ENCODE measurements around the gene NECTIN4. TPM values are rescaled to one million over a fixed set of nuclear protein-coding genes. Genes with fewer than 3 reads are reported as not detected.

NECTIN4 gene
- total and polyA plus RNA-seq, 2 experiments from 2014 or later: 0.16 TPM; not detected in 1

DNA sequence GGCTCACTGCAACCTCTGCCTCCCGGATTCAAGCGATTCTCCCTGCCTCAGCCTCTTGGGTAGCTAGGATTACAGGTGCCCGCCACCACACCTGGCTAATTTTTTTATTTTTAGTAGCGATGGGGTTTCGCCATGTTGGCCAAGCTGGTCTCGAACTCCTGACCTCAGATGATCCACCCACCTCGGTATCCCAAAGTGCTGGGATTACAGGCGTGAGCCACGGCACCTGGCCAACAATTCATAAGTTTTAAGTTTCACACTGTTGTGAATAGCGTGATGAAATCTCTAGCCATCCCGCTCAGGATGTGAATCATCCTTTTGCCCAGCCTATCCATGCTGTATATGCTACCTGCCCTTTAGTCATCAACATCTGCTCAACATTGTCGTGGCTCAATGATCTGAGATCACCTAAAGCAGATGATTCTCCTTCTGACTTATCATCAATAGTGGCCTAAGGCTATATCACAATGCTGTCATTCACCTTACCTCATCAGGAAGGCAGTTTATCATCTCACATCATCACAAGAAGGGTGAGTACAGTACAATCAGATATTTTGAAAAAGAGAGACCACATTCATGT, 25.9 kb upstream of the NECTIN4 start:
- Histone ChIP-seq H3K79me2 (replicated peaks; ENCODE audit: insufficient read depth) (peaks cover 79% of the 10 kb centered on the region), H3K4me2 (no peak overlapping the region), H3K27me3 (ENCODE audit: insufficient read depth) (no peaks in the 10 kb centered on the region), H3K36me3 (ENCODE audit: insufficient read depth) (no peaks in the 10 kb centered on the region), H3K9me2 (ENCODE audit: insufficient read depth) (no peaks in the 10 kb centered on the region), H3K4me3 (no peak overlapping the region), H3F3A (replicated peaks; ENCODE audit: low read depth) (peaks cover 34% of the 10 kb centered on the region), H4K20me1 (replicated peaks; ENCODE audit: insufficient read depth) (peaks cover 48% of the 10 kb centered on the region), H3K27ac (ENCODE audit: low read depth) (no peak overlapping the region), H3K4me1 (ENCODE audit: insufficient read depth) (peaks cover 21% of the 10 kb centered on the region), H2AFZ (no peak overlapping the region)
- DNase-seq (ENCODE audit: low spot score) (no peak), ATAC-seq (no peak)
- Mint-ChIP-seq H3K4me1 (peaks cover 20% of the 10 kb centered on the region), H3K4me3 (no peak overlapping the region), H3K27me3 (ENCODE audit: insufficient read depth, low read depth, poor library complexity) (peaks cover 14% of the 10 kb centered on the region), H3K9me3 (no peaks in the 10 kb centered on the region), H3K36me3 (ENCODE audit: low read depth) (peaks cover 9% of the 10 kb centered on the region), H3K27ac (no peak overlapping the region)
- TF ChIP-seq EZH2phosphoT487 (IDR thresholded peaks at IDR 0.05; ENCODE audit: unreplicated experiment) (no peak), ZNF114 (CRISPR knock-in tag; IDR thresholded peaks at IDR 0.05) (no peak), JUNB (IDR thresholded peaks at IDR 0.05; ENCODE audit: unreplicated experiment) (no peak), EZH2 (IDR thresholded peaks at IDR 0.05; ENCODE audit: low read depth, unreplicated experiment) (no peak), ZNF331 (CRISPR knock-in tag; IDR thresholded peaks at IDR 0.05; ENCODE audit: low read depth) (no peak), STAT1 (IDR thresholded peaks at IDR 0.05; ENCODE audit: unreplicated experiment) (no peak)
- TF ChIP-seq, protein P1, sequence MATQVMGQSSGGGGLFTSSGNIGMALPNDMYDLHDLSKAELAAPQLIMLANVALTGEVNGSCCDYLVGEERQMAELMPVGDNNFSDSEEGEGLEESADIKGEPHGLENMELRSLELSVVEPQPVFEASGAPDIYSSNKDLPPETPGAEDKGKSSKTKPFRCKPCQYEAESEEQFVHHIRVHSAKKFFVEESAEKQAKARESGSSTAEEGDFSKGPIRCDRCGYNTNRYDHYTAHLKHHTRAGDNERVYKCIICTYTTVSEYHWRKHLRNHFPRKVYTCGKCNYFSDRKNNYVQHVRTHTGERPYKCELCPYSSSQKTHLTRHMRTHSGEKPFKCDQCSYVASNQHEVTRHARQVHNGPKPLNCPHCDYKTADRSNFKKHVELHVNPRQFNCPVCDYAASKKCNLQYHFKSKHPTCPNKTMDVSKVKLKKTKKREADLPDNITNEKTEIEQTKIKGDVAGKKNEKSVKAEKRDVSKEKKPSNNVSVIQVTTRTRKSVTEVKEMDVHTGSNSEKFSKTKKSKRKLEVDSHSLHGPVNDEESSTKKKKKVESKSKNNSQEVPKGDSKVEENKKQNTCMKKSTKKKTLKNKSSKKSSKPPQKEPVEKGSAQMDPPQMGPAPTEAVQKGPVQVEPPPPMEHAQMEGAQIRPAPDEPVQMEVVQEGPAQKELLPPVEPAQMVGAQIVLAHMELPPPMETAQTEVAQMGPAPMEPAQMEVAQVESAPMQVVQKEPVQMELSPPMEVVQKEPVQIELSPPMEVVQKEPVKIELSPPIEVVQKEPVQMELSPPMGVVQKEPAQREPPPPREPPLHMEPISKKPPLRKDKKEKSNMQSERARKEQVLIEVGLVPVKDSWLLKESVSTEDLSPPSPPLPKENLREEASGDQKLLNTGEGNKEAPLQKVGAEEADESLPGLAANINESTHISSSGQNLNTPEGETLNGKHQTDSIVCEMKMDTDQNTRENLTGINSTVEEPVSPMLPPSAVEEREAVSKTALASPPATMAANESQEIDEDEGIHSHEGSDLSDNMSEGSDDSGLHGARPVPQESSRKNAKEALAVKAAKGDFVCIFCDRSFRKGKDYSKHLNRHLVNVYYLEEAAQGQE (IDR thresholded peaks at IDR 0.05; ENCODE audit: unreplicated experiment): no peak

DNA sequence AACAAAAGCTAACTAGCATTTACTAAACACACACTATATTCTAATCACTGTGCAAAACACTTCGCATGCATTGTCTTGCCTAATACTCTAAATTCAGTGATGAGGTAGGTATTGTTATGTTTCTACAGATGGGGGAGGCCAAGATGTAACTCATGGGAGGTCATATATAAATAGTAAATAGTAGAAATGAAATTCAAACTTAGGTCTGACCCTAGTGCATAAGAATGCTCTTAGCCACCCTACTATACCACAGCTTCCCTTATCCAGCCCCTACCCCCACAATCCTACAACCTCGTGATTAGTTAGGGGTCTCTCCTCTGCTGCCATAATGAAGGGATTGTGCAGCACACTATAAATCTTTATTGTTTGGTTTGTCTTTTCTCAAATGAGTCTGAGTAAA, 25.2 kb upstream of the NECTIN4 start:
- H2AFZ ChIP-seq: no peak overlapping the region
- H4K20me1 ChIP-seq (replicated peaks; ENCODE audit: insufficient read depth): peaks cover 51% of the 10 kb centered on the region
- H3K79me2 ChIP-seq (replicated peaks; ENCODE audit: insufficient read depth): peaks cover 86% of the 10 kb centered on the region
- no peak for DNase-seq (ENCODE audit: low spot score)
- Mint-ChIP-seq H3K36me3 (ENCODE audit: low read depth) (0 out of 3 replicates have a peak, but pooled peaks cover 2% of the 10 kb centered on the region), H3K4me1 (peaks cover 15% of the 10 kb centered on the region), H3K9me3 (no peaks in the 10 kb centered on the region), H3K27me3 (ENCODE audit: insufficient read depth, low read depth, poor library complexity) (peaks cover 14% of the 10 kb centered on the region), H3K27ac (no peak overlapping the region), H3K4me3 (no peak overlapping the region)
- H3K4me1 ChIP-seq (ENCODE audit: insufficient read depth): peaks cover 21% of the 10 kb centered on the region
- no peaks in the 10 kb centered on the region for H3K9me2 ChIP-seq (ENCODE audit: insufficient read depth)
- no peak overlapping the region for H3K4me2 ChIP-seq
- H3K27me3 ChIP-seq (ENCODE audit: insufficient read depth): no peaks in the 10 kb centered on the region
- H3K4me3 ChIP-seq: no peak overlapping the region
- peaks cover 34% of the 10 kb centered on the region for H3F3A ChIP-seq (replicated peaks; ENCODE audit: low read depth)
- no peak for ATAC-seq
- H3K36me3 ChIP-seq (ENCODE audit: insufficient read depth): no peaks in the 10 kb centered on the region
- no peak overlapping the region for H3K27ac ChIP-seq (ENCODE audit: low read depth)
- TF ChIP-seq ZNF331 (CRISPR knock-in tag; IDR thresholded peaks at IDR 0.05; ENCODE audit: low read depth): no peak
- TF ChIP-seq, protein P1 (IDR thresholded peaks at IDR 0.05; ENCODE audit: unreplicated experiment): no peak
- TF ChIP-seq NANOG (IDR thresholded peaks at IDR 0.05; ENCODE audit: borderline replicate concordance): no peak
- TF ChIP-seq CREB1 (CRISPR knock-in tag; IDR thresholded peaks at IDR 0.05; ENCODE audit: low read depth): no peak
- TF ChIP-seq, protein P2, sequence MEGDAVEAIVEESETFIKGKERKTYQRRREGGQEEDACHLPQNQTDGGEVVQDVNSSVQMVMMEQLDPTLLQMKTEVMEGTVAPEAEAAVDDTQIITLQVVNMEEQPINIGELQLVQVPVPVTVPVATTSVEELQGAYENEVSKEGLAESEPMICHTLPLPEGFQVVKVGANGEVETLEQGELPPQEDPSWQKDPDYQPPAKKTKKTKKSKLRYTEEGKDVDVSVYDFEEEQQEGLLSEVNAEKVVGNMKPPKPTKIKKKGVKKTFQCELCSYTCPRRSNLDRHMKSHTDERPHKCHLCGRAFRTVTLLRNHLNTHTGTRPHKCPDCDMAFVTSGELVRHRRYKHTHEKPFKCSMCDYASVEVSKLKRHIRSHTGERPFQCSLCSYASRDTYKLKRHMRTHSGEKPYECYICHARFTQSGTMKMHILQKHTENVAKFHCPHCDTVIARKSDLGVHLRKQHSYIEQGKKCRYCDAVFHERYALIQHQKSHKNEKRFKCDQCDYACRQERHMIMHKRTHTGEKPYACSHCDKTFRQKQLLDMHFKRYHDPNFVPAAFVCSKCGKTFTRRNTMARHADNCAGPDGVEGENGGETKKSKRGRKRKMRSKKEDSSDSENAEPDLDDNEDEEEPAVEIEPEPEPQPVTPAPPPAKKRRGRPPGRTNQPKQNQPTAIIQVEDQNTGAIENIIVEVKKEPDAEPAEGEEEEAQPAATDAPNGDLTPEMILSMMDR (conservative IDR thresholded peaks at IDR 0.05; ENCODE audit: low read depth in 2 of 2): no peak
- TF ChIP-seq EZH2 (IDR thresholded peaks at IDR 0.05; ENCODE audit: low read depth, unreplicated experiment): no peak
- no peak for TF ChIP-seq ZNF114 (CRISPR knock-in tag; IDR thresholded peaks at IDR 0.05)
- TF ChIP-seq, protein P3, sequence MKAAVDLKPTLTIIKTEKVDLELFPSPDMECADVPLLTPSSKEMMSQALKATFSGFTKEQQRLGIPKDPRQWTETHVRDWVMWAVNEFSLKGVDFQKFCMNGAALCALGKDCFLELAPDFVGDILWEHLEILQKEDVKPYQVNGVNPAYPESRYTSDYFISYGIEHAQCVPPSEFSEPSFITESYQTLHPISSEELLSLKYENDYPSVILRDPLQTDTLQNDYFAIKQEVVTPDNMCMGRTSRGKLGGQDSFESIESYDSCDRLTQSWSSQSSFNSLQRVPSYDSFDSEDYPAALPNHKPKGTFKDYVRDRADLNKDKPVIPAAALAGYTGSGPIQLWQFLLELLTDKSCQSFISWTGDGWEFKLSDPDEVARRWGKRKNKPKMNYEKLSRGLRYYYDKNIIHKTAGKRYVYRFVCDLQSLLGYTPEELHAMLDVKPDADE (IDR thresholded peaks at IDR 0.05): no peak

Measured in GM23338 (cell line).